Lung microvascular endothelial cell (primary cell): ENCODE results near the gene NUDT14. TPM values are rescaled to one million over a fixed set of nuclear protein-coding genes. Genes with fewer than 3 reads are reported as not detected.

Experiments used
- DNase-seq, 2 donors: peaks; one replicate each; pipeline versions ENCODE4 v3.0.0 to v3.0.0-alpha.2; 2010; ENCODE audit warnings: low read depth in 2 of 2
- total RNA-seq: library from RNA; depleted of rRNA; stranded (reverse); fragments of >200 nt; gene quantifications from 2 replicates; pipeline ENCODE4 v1.2.1, GENCODE V29; 2014

The NUDT14 gene
- total RNA-seq, 1 donor from 2014 or later: 63.7 TPM

- no peak for DNase-seq
Observed at GRCh38 chr14:105212541-105213300, 31.6 kb upstream of the NUDT14 start.

- no peak for DNase-seq
Observed at GRCh38 chr14:105211758-105212089, 30.6 kb upstream of the NUDT14 start.

- DNase-seq: no peak
Observed at GRCh38 chr14:105211086-105211757, 30.1 kb upstream of the NUDT14 start.

DNA sequence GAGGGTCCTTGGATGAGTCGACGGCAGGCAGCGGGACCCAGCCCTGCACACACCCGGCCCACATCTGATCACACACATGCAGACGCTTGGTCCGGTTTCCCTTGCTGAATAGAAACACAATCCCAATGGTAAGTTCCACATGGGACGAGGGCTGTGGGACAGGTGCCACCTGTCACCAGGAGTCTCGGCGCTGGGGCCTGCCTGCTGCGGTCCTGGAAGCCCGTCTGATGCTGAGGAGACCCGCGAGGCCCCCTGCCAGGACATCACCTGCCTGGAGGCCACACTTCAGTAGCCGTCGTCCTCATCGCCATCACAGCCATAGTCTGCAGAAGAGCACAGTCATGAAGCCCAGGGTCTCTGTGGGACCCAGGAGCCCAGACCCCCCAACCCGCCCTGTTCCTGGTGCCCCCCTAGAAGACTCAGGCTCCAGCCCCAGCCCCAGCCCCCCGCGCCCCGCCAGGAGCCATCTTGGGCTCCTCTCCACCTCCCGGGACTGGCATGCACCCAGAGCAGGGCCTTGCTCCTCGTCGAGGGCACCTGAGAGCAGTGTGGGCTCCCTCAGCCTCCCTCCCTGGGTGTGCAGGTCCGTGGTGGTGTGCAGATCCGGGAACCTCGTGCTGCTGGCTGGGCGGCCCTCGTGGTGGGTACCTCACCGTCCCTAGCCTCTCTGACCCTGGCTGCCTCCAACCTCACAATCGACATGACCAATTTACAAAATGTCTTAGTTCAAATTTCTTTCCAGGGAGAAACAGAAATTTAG, 29.3 kb upstream of the NUDT14 start:
- no peak for DNase-seq

GRCh38 chr14:105209646-105210045, 28.5 kb upstream of the NUDT14 start:
- DNase-seq: no peak

DNA sequence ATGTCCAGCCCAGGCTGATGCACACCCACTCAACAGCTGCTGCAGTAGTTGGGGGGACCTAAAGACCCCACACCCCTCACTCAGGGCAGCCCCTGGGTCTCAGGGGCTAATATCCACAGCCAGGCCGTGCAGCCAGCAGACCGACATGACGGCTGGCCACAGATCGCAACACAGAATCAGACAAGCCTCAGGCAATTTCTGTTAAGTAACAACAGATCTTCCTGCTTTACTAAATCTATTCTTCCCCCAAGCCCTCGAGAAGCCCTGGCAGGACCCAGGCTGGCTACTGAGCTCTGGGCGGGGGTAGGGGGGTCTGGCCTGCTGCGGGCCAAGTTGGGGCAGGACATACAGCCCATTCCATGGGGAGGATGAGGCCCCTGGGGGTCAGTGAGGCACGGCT, 28.0 kb upstream of the NUDT14 start:
- no peak for DNase-seq

DNA sequence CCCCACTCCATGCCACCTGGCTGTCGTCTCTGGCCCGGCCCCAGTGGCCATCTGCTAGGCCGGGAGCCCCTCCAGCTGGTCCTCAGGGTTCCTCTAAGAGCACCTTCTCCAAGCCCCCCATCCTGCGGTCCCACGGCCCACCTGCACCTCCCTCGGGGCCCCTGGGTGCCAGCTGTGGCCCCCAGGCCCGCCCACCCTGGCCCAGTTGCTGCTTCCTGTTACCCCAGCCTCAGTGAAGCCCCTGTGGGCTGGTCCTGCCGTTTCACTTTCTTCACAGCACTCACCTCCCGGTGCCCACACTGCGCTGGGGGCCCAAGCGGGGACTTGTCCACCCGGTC, 27.6 kb upstream of the NUDT14 start:
- DNase-seq: no peak

GRCh38 chr14:105207996-105208737, 27.1 kb upstream of the NUDT14 start:
- DNase-seq: no peak

DNA sequence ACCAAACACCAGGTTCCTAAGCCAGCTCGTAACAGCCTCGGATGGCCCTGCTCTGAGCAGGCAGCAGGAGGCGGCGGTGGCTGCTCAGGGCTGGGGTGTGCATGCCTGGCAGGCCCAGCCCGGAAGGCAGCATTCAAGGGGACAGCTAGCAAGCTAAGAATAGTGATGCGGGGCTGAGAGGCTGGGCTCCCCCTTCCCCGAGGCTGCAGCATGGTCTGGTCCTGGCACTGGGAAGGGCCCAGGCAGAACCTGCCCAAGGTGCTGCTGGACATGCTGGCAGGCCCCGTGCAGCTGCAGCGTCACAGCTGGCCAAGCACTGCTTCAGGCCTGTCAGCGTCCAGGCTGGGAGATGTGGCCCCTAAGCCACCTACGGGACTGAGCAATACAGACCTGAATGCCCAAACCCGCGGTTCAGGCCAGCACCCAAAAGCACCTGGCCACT, 26.4 kb upstream of the NUDT14 start:
- no peak for DNase-seq

DNA sequence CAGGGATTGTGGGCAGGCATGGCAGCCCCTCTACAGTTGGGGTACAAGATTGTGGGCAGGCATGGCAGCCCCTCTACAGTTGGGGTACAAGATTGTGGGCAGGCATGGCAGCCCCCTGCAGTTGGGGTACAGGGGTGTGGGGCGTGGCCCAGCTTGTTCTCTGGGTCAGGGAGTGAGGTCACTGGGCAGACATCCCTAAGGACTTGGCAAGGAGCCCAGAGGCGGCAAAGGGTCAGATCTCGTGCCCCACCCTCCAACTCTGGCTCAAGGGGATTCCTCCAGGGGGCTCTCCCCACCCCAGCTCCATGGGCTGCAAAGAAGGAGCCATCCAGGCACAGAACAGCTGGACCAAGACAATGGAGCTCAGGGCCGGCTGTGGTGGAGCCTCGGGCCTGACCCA, 25.8 kb upstream of the NUDT14 start:
- DNase-seq: no peak

GRCh38 chr14:105205673-105206208, 24.6 kb upstream of the NUDT14 start:
- no peak for DNase-seq

DNA sequence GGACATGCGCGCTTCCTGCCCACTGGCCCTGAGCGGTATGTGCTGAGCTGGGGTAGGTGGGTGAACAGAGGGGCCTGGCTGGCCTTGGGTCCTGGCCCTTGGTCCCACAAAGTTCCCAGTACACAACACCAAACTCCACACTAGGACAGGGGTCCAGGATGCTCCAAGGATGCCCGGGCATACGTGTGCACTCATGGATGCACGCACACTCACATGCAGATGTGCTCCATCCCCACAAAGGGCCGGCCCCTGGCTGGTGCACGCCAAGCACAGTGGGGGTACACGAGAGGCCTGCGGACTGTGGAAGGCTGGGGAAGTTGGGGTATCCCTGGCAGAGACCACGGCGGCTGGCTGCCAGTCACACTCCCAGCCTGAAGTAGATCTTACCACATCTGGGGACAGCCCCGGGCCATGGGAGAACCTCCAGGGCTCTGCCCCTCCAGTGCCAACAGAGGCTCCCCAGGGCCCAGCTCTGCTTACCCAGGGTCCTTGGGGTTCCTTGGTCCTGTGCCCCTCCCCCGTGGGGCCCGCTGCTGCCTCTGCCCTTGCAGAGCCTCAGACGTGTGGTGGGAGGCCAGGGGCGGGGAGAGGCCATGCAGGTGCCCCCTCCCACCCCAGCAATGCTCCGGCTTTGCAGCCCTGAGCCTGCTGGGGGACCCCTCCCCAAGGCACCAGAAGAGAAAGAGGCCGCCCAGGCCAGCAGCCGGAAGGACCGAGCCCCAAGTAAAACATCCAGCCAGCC, 24.0 kb upstream of the NUDT14 start:
- no peak for DNase-seq

DNA sequence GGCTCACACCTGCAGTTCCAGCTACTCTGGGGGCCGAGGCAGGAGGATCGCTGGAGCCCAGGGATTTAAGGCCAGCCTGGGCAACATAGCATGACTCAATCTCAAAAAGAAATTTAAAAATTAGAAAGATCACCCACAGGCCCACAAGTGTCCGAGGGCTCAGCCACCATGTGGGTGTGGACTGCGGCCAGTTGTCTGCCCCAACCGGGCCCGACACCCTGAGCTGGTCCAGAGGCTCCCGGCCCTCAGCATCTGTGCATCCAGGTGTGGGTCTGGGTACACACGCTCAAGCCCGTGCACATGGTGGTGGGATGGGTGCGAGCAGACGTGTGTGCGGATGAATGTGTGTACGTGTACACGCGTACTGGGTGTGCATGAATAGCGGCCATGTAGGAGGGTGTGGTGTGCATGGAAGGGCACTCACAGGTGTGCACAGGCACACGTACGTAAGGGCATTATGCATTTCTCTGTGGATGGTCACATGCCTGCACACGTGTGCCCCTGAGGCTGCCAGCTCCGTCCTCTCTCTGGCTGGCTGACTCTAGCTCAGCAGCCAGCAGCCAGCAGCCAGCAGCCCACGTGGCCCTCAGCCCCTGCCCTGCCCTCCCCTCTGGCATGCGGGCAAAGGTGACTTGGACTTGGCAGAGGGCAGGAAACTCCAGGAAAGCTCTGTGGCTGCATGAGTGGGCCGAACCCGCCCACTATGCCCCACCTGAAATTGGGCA, 23.3 kb upstream of the NUDT14 start:
- DNase-seq: peak in 1 of 2 donors; percentile 59

DNA sequence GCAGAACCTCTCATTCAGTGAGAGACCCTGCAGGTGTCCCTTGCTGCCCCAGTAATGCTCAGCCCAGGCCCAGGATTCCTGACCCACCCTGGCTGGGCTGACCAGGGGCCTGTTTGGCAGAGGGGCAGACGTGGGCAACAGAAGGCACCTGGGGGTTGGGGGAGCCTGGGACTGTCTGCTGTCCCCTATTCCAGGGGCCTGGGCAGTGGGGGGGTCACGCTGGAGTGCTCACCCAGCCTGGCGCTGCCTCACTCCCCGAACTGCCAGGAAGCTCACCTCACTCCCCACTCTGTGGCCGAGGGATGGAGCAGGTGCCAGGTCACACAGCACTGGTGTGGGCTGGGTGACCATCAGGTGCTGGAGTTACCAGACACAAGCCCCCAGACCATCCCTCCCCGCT, 22.6 kb upstream of the NUDT14 start:
- no peak for DNase-seq

DNA sequence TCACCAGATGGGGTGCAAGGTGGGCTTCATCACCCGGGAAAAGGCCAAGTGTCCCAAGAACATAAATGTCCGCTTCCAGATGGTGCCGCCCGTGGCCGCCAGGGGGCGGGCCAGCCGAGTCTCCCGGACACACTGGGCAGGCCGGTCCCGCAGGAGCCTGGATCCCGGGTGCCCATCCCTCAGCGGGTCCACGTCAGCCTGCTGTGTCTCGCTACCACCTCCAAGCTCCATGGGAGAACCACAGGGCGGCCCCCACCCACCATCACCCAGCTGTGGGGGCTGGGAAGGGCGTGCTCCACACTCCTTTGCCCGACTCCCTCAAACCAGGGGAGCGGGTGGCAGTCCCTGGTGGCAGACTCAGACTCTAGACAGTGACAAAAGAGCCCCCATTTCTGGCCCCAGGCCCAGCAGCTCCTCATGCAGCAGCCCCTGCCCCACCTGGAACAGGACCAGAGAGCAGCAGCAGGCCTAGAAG, 22.0 kb upstream of the NUDT14 start:
- DNase-seq: peak; percentile 64 to 70

DNA sequence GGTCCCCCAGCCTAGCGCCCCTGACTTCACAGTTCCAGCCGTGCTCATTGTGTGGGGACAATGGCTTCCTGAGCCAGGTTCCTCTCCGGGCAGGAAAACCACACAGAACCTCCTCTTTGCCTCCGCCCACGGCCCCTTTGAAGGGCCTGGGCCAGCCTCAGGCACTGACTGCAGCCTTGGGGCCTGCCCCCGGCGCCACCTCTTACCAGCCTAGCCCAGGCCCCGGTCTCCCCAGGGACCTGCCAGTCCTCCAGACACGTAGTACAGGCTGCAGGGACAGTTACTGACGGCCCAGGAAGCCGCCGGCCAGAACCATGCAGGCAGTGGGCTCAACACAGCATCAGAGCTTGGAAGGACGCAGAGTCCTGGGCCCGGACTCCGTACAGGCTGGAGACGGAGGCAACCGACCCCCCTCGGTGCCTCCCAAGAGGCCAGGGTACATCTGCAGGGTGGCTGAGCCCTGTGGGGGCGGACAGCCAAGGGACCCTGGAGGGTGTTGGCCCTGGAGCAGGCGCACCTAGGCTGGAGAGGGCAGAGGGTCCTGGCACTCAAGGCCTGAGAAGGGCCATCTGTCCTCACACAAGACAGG, 20.9 kb upstream of the NUDT14 start:
- no peak for DNase-seq

DNA sequence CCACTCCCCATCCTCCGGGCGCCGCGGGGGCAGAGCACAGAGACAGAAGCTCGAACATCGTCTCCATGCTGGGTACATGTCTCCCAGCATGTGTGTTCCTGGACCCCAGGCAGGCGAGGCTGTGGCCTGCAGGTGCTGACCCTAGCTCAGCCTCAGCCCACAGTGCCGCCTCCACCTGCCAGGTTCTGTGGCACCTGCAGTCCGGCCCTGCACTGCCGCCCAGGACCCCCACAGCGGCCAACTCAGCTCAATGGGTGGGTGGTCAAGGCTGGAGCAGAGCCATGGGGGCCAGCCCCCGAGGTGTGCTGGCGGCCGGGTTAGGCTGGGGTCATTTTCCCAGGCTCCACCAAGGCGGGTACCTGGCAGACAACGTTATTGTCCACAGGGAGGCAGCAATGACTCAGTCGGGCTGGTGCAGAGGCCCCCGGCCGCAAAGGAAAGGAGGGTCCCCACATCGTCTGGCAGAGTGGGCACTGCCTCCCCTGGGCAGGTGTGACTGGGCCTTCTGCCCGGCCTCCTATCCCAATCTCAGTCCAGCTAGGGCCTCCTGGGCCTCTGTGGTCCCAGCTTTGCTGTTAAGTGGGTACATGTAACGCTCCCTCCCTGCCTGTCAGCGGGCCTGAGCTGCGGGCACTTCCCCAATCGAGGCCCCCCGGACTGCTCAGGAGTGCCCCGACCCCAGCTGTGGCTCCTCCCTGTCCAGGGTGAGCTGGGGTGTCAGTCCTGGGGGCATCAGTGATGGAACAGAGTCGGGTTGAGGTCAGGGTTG, 20.2 kb upstream of the NUDT14 start:
- DNase-seq: peak in 1 of 2 donors; percentile 41

GRCh38 chr14:105200641-105201040, 19.5 kb upstream of the NUDT14 start:
- no peak for DNase-seq

- no peak for DNase-seq
Observed at GRCh38 chr14:105200074-105200473, 19.0 kb upstream of the NUDT14 start.
